Germinal center (tissue), 1 donor: ENCODE data around the gene HYCC1.
"Not testable (repeated sequence)": the region's sequence is repeated elsewhere in the genome, so short reads cannot be mapped to it uniquely, and the experiment has no call there.

ENCODE experiments used
- DNase-seq: peaks from one replicate; pipeline ENCODE4 v3.0.0; 2012; ENCODE audit warnings: mixed read lengths, low spot score

The HYCC1 gene

DNA sequence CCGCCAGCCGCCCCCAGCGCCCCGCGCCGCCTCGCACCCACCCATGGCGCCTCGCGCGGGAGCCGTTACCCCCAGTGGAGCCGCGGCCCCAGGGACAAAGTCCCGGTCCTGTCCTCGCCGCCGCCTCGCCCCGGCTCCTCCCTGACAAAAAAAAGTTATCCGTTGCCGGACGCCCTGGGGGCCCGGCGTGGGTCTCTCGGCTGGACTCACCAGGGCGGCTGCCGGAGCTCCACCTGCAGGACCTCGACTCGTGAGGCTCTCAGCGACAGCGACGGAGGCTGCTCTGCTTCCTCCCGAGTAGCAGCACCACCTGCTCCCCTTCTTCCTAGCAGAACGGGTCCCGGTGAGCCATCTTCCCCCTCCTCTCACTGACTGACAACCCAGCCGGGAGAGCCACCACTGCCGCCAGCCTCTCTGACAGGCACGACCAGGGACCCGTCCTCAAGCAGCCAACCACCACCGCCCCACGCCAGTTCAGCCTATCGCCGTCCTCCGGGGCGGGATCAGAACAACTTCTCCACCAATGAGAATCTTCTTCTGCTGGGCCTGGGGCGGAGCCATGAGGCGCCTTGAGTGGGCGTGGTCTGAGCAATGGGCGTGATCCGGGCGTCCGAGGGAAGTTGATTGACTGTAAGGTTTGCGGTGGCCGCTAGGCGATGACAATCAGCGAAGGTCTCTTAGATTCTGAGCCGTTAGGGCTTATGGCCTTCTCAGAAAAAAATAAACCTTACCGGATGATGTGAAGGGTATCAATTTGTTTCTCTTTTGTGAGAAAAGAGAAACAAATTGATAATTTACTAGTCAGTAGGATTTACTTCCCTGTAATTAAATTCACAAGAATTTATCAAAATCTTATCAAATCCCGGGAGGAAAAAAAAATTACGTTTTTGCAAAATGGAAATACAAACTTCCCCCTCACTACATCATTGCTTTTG lies at the start of gene HYCC1:
Gene HYCC1 (minus strand): TSS at position 416 of the 935 bp plus-strand sequence. CDS start 23,019 bp downstream, outside the sequence.
- DNase-seq, result peak; percentile 97

DNA sequence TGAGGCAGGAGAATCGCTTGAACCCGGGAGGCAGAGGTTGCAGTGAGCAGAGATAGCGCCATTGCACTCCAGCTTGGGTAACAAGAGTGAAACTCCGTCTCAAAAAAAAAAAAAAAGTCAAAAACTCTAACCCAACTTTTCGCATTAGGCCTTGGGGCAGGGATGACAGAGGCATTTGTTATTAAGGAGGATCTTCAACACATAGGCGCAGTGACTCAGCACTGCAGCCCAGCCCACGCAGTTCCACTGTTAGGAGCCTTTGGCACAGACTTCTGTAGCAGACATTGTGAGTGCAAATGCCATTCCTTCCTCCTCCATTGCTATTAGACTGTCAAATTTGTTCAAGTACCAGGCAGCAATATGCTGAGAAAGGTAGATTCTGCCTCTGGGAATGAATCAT lies 48.5 kb upstream of the HYCC1 start:
- no peak for DNase-seq

DNA sequence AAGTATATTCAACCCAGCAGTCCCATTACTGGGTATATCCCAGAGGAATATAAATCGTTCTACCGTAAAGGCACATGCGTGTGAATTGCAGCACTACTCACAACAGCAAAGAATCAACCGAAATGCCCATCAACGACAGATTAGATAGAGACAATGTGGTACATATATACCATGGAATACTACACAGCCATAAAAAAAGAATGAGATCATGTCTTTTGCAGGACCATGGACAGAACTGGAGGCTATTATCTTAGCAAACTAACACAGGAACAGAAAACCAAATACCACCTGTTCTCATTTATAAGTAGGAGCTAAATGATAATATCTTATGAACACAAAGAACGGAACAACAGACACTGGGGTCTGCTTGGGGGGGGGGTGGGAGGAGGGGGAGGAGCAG lies 47.4 kb upstream of the HYCC1 start:
- no peak for DNase-seq

DNA sequence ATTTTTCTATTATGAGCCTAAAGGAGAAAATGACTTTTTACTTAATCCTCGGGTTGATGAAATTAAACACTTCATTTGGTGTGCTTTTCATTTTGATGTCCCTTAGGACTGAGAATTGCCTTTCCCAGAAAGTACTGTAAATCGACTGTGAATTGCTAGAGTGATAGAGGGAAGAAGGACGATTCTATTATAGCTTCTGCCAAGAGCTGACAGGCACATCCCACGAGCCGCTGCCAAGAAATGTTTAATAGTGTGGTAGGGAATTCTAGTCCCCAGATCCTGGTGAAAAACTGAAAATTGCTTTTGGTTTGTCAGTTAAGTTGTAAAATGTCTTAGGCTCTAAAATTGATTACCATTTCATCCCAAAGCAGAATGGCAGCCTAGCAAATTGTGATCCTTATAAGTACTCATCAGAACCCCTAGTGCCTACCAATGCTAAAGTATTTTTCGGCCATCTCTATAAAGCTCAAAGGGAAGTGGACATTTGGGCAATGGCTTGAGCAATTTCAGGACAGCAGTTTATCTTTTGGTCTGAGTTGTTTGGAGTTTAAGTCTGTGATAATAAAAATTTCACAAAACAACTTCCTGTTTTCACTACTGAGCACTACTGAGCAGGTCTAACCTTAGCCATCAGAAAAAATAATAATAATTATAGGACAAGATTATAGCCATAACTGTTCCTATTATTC lies 44.6 kb upstream of the HYCC1 start:
- no peak for DNase-seq

DNA sequence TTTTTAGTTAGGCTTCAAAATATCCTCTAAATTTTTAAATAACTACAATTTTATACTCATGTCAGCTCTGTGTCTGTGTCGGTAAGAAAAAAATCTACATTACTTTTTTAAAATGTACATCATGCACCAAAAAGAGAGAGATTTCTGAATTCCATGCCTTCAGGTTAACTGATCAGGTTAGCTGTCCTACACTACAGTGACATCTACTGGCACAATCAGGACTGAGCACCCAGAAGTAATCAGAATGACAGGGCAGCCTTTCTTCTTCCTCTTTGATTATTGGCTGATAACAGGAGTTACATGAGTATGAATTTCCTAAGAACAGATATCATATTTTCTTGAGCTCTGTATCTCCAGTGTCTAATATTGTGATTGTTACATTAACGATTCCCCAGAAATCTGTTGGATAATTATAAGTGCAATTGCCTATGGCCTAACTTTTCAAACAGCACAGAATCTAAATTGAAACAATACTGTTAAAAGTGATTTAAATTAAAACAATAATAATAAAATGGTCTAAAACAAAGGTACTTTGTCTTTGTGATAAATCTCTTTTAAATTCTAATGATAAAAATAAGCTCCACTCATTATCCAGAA lies 41.8 kb upstream of the HYCC1 start:
- peak; percentile 63 for DNase-seq

DNA sequence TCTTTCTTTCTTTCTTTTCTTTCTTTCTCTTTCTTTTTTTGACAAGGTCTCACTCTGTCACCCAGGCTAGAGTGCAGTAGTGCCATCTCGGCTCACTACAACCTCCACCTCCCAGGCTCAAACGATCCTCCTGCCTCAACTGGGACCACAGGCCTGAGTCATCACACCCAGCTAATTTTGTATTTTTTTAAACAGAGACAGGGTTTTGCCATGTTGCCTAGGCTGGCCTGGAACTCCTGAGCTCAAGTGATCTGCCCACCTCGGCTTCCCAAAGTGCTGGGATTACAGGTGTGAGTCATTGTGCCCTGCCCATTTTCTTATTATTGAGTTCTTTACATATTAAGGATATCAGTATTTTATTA lies 37.2 kb upstream of the HYCC1 start:
- not testable (repeated sequence) for DNase-seq

DNA sequence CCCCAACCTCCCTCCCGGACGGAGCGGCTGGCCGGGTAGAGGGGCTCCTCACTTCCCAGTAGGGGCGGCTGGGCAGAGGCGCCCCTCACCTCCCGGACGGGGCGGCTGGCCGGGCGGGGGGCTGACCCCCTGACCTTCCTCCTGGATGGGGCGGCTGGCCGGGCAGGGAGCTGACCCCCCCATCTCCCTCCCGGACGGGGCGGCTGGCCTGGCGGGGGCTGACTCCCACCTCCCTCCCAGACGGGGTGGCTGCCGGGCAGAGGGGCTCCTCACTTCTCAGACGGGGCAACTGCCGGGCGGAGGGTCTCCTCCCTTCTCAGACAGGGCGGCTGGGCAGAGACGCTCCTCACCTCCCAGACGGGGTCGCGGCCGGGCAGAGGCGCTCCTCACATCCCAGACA lies 32.4 kb upstream of the HYCC1 start:
- DNase-seq, result not testable (repeated sequence)

DNA sequence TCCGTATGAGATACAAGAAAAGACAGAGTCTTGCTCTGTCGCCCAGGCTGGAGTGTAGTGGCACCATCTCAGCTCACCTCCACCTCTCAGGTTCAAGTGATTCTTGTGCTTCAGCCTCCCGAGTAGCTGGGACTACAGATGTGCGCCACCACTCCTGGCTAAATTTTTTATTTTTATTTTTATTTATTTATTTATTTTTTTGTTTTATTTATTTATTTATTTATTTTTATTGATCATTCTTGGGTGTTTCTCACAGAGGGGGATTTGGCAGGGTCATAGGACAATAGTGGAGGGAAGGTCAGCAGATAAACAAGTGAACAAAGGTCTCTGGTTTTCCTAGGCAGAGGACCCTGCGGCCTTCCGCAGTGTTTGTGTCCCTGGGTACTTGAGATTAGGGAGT lies 31.2 kb upstream of the HYCC1 start:
- DNase-seq, result not testable (repeated sequence)

DNA sequence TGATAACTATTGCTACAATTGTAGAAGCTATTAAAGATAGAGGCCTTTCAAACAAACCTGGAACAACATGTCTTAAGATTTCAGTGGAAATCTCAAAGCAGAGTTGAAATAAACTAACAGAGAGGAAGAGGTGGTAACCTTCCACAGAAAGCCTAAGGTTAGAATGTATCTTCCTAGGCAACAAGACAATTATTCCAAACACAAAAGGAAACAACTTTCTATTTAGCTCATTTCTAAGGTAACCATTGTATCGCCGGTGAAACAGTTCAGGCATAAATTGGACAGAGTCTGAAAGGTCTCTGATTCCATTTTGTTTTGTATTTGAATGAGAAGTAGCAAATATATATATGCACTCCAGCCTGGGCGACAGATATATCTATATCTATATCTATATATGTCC lies 30.7 kb upstream of the HYCC1 start:
- DNase-seq, result no peak

DNA sequence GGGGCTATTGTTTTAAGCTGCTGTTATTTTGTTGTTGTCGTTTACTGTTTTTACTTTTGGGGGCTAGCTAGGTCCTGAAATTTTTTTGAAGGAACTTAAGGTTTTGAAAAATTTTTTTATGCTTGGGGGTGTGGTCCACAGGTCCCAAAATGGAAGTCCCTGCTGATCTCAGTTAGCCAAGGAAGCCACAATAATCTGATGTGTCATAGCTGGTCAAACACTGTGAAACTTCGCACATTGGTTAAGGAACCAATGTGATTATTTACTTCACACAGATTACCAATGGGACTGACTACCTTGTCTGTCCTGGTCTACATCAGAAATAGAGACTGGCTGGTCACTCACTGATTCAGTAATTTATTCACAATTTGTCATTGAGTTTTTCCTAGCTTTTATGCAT lies 29.5 kb upstream of the HYCC1 start:
- DNase-seq, result no peak

DNA sequence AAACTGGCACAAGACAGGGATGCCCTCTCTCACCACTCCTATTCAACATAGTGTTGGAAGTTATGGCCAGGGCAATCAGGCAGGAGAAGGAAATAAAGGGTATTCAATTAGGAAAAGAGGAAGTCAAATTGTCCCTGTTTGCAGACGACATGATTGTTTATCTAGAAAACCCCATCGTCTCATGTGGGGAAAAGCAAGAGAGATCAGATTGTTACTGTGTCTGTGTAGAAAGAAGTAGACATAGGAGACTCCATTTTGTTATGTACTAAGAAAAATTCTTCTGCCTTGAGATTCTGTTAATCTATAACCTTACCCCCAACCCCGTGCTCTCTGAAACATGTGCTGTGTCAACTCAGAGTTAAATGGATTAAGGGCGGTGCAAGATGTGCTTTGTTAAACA lies 25.7 kb upstream of the HYCC1 start:
- not testable (repeated sequence) for DNase-seq

DNA sequence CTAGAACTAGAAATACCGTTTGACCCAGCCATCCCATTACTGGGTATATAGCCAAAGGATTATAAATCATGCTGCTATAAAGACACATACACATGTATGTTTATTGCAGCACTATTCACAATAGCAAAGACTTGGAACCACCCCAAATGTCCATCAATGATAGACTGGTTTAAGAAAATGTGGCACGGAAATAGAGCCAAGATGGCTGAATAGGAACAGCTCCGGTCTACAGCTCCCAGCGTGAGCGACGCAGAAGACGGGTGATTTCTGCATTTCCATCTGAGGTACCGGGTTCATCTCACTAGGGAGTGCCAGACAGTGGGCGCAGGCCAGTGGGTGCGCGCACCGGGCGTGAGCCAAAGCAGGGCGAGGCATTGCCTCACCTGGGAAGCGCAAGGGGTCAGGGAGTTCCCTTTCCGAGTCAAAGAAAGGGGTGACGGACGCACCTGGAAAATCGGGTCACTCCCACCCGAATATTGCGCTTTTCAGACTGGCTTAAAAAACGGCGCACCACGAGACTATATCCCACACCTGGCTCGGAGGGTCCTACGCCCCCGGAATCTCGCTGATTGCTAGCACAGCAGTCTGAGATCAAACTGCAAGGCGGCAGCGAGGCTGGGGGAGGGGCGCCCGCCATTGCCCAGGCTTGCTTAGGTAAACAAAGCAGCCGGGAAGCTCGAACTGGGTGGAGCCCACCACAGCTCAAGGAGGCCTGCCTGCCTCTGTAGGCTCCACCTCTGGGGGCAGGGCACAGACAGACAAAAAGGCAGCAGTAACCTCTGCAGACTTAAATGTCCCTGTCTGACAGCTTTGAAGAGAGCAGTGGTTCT lies 21.8 kb upstream of the HYCC1 start:
- DNase-seq, result not testable (repeated sequence)

DNA sequence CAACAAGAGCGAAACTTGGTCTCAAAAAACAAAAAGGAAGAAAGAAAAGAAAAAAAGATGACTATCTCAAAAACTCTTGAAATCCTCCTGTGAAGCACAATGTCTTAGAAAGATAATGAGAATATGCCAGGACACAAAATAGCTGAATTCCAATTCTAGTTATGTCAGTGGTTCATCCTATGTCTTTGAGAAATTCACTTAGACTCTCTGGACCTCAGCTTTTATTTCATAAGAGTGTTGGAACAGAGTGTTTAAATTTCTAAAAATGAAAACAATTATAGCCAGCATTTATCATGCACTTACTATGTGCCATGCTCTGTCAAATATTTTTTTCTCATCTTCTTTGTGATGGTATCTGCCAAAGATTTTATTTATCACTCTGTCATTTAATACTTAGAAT lies 13.3 kb upstream of the HYCC1 start:
- DNase-seq, result no peak

DNA sequence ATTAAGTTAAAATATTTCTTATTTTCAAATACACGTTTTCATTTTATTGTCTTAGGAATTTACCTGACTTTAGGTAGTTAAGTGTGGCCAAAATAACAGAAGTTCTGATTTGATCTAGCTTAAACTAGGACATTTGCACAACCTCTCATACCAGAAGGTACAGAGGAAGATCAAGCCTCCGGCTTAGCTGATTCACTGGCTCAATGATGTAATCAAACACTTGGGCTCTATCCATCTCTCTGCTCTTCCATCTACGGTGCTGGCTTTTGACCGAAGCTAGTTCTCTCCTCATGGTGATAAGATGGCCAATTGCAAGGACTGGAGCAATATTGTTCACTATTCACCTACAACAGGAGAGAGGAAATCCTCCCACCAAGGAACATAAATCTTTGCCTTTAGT lies 12.2 kb upstream of the HYCC1 start:
- no peak for DNase-seq

DNA sequence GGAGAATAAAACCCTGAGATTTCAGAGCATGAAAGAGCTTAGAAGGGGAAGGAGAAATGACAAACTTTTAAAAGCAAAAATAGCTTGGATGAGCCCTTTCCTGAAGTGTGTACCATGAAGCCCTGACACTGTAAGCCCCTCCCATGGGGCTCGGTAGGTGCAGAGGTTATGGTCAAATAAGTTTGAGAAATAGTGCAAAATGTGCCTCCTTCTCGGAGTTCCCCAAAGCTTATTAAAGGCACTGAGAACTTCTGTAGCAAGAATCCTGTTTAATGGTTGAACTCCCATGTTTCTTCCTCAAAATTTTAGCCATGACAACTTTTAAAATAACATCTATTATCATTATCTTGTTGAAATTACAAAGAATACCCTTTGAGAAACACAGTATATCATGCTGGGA lies 10.5 kb upstream of the HYCC1 start:
- peak; percentile 24 for DNase-seq

DNA sequence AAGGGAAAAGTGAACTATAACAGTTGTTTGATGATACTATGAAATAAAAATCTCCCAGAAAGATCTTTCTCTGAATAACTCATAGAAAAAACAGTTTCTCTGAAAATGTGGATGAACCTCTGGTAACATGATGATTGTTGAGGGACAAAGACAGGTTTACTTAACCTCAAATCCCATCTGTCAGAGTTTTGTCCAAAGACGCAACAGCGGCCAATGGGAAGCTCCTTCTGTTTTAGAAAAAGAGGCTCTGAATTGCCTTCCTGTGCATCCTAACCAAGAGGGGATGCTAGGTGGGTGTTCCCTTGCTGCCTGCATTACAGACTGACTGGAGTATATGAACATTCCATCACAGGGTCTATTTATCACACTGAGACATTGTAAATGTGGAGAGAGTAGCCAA lies 8.9 kb upstream of the HYCC1 start:
- no peak for DNase-seq

DNA sequence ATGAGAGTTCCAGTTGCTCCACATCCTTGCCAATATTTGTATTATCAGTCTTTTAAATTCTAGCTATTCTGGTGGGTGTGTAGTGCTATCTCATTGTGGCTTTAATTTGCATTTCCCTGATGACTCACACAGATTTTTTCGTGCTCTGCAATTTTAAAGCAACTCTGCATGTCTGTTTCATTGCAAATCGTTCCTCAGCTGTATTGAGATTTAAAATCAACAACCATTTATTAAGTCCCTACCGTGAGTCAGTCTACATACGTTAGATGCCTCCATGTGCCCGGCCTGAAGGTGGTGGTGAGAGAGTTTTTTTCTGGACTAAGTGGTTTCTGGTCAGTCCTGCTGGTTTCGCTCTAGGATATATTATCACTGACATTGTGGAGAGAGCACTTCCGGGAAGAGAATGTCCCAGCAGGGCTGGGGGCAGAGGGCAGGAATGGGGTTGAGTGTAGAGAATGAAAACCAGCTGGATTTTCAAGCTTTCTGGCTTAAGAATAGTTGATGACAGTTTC lies 8.4 kb upstream of the HYCC1 start:
- DNase-seq, result no peak

DNA sequence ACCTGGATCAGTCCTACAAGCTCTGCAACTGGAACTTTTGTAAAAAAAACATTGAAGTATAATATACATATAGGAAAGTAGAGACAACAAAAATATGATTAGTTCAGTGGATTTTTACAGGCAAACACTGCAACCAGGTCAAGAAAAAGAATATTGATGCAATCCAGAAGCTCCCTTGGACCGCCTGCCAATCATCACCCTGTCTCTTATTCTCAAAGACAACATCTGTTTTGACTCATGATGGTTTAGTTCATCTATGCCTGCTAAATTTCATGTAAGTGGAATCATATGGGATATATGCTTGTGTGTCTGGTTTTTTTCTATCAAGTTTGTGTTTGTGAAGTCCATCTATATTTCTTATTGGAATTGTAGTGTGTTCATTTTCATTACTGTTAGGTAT lies 7.7 kb upstream of the HYCC1 start:
- no peak for DNase-seq

DNA sequence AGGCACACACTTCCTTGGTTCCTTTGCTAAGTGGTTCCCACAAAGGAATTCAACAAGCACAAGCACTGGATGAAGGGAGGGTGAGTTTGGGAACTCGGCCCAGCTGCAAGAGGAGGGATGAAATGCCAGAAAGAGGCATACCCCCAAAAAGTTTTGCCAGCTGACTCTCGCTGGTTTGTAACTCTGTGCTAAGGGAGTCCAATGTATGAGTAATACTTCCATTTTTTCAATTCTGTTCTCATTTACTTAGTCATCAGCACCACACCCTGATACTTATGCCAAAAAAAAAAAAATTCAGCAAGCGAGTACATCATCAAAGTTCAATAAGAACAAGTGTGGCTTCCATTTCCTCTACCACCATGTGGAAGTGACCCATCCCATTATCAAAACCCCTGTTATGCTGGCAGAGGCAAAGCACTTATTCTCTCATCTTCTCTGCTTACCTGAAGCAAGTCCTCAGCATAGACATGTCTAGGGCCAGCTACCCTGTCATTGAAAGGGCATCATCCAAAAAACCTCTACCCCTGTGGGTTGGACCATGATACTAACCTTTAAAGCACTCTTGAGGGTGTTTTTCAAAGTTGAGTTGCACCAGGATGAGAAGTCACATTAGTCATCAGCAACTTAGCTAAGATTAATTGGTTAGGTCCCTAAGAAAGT lies 6.9 kb upstream of the HYCC1 start:
- no peak for DNase-seq

DNA sequence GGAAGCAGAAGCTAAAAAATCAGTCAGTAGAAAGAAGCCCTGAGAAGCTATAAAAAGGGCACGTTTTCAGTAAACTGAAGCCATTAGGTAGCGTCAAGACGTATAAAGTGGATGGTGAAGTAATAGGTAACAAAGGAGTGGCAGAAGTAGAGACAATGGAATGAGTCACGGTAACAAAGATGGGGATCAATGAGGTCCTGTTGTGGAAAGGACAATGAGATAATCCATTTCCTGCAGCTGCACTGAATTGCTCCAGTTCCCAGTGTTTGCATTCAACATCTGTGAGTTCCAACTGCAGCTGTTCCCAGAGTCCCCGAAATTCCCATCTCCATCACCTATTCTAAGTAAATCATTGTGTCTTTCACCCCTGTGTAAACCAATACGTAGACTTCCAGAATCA lies 4.8 kb upstream of the HYCC1 start:
- DNase-seq, result no peak

DNA sequence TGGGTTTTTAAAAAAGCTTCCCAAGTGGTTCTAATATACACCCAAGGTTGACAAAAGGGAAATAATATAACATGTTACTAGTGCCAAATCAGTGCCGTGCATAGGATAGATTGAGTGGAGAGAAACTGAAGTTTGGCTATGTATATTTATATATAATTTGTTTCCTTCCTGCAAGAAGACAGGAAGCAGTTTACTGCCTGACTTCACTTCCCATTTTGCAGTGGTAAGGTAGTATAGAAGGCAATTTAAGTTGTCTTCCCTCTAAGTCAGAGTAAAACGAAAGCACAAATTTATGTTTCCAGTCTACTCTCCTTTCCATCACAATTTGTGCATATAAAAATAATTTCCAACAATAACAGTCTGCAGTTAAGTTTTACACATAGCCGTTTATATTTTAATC lies 3.4 kb upstream of the HYCC1 start:
- DNase-seq, result peak; percentile 23
